A549 (cell line): ENCODE measurements around the gene TNIK. TPM values are rescaled to one million over a fixed set of nuclear protein-coding genes. Genes with fewer than 3 reads are reported as not detected.

ENCODE experiments used
- ATAC-seq, 2 experiments: fragments of 200-7000 bp in 1 of 2; fragments of >200 bp in 1 of 2; cut with Nextera tagmentation in 1 of 2; cut with Tn5 transposase in 1 of 2; 3 replicates each; pipeline versions ENCODE4 v1.8.0 to v1.9.1; 2018 to 2020; ENCODE audit warnings: mild to moderate bottlenecking in 1 of 2, moderate library complexity in 1 of 2
- CTCF ChIA-PET: fragments of 300-600 bp; sonication (Branson Sonifier 250); formaldehyde crosslinking; extraction: SDS; loops from one replicate; lab custom pipeline; 2021; ENCODE audit warnings: antibody characterized with exemption, inconsistent platforms; lab: Yijun Ruan, JAX
- POLR2A ChIA-PET: fragments of 350-600 bp; formaldehyde crosslinking; extraction: SDS; loops from one replicate; lab custom pipeline; 2021; ENCODE audit warnings: antibody characterized with exemption, inconsistent platforms; lab: Yijun Ruan, JAX
- DNase-seq, 2 experiments: peaks; one replicate each; pipeline versions ENCODE4 v3.0.0 to v3.0.0-alpha.2; 2011 to 2016; ENCODE audit warnings: low read depth in 1 of 2, low spot score in 1 of 2
- FAIRE-seq: peaks from 2 replicates; lab custom pipeline; 2011; peaks lifted over from hg19 to GRCh38; lab: Jason Lieb, UNC
- H3K27ac ChIP-seq, 2 experiments: fragments of >200 bp; sonication (Bioruptor Twin); formaldehyde crosslinking; 3 replicates each; pipeline ENCODE4 v1.5.1; 2016 to 2017
- H3K4me1 ChIP-seq: fragments of >200 bp; sonication (Bioruptor Twin); formaldehyde crosslinking; 3 replicates; pipeline ENCODE4 v1.6.1; 2016
- H3K4me2 ChIP-seq: fragments of >200 bp; sonication (Bioruptor Twin); formaldehyde crosslinking; 3 replicates; pipeline ENCODE4 v1.6.1; 2016
- H3K4me3 ChIP-seq: fragments of >200 bp; sonication (Bioruptor Twin); formaldehyde crosslinking; 3 replicates; pipeline ENCODE4 v1.5.1; 2016
- H3K9me3 ChIP-seq: fragments of >200 bp; sonication (Bioruptor Twin); formaldehyde crosslinking; 3 replicates; pipeline ENCODE4 v1.6.1; 2016
- CBX8 ChIP-seq: fragments of 200-600 bp; sonication (generic); IDR thresholded peaks from 2 replicates; pipeline ENCODE4 v1.6.1; 2016
- CEBPB ChIP-seq, 2 experiments: fragments of >200 bp in 1 of 2; sonication (Bioruptor Twin) in 1 of 2; formaldehyde crosslinking in 1 of 2; IDR thresholded peaks; 2 replicates each; pipeline ENCODE4 v1.6.1; 2012 to 2016
- CTCF ChIP-seq: fragments of >200 bp; sonication (Bioruptor Twin); formaldehyde crosslinking; IDR thresholded peaks from 3 replicates; pipeline ENCODE4 v1.5.1; 2016
- HES2 ChIP-seq: fragments of >200 bp; sonication (Bioruptor Twin); formaldehyde crosslinking; IDR thresholded peaks from 2 replicates; pipeline ENCODE4 v1.6.1; 2016
- JUN ChIP-seq, 2 experiments: fragments of >200 bp; sonication (Bioruptor Twin); formaldehyde crosslinking; IDR thresholded peaks; 2 replicates in 1 of 2; 3 replicates in 1 of 2; pipeline ENCODE4 v1.6.1; 2016 to 2017
- JUNB ChIP-seq: fragments of >200 bp; sonication (Bioruptor Twin); formaldehyde crosslinking; IDR thresholded peaks from 2 replicates; pipeline ENCODE4 v1.6.1; 2016
- MYC ChIP-seq: IDR thresholded peaks from 2 replicates; pipeline ENCODE4 v1.6.1; 2012; ENCODE audit warnings: mild to moderate bottlenecking, inconsistent platforms, low read length, improper control_type of control experiment, borderline replicate concordance
- POLR2A ChIP-seq: IDR thresholded peaks from 2 replicates; pipeline ENCODE4 v1.6.1; 2012; ENCODE audit warnings: mild to moderate bottlenecking, low read length
- RAD21 ChIP-seq, 2 experiments: fragments of >200 bp in 1 of 2; sonication (Bioruptor Twin) in 1 of 2; formaldehyde crosslinking in 1 of 2; IDR thresholded peaks in 1 of 2; conservative IDR thresholded peaks in 1 of 2; 2 replicates in 1 of 2; 3 replicates in 1 of 2; pipeline ENCODE4 v1.6.1; 2012 to 2018; ENCODE audit warnings: inconsistent platforms in 1 of 2
- RARB ChIP-seq: fragments of 250-450 bp; sonication (Bioruptor Pico); IDR thresholded peaks from 2 replicates; pipeline ENCODE4 v1.8.0; 2021; ENCODE audit warnings: mild to moderate bottlenecking, moderate library complexity
- RFX5 ChIP-seq: fragments of 450-650 bp; IDR thresholded peaks from 2 replicates; pipeline ENCODE4 v1.7.1; 2014; ENCODE audit warnings: antibody characterized with exemption, mild to moderate bottlenecking, moderate library complexity
- RNF2 ChIP-seq: fragments of 200-600 bp; sonication (generic); IDR thresholded peaks from 2 replicates; pipeline ENCODE4 v1.6.1; 2016; ENCODE audit warnings: low read depth, mild to moderate bottlenecking, antibody characterized with exemption, moderate library complexity, borderline replicate concordance
- SMC3 ChIP-seq: fragments of >200 bp; sonication (Bioruptor Twin); formaldehyde crosslinking; IDR thresholded peaks from 3 replicates; pipeline ENCODE4 v1.6.1; 2018; ENCODE audit warnings: inconsistent platforms
- ZC3H11A ChIP-seq: fragments of 450-650 bp; IDR thresholded peaks from 2 replicates; pipeline ENCODE4 v1.6.1; 2014; ENCODE audit warnings: antibody characterized with exemption, mild to moderate bottlenecking
- WGBS: methylation state at CpG from one replicate; pipeline ENCODE4 v1.1.6; 2017; ENCODE audit errors: missing lambda C conversion rate; 5-methylcytosine and 5-hydroxymethylcytosine counted together
- polyA plus RNA-seq, 4 experiments: library from polyadenylated mRNA; depleted of rRNA in 3 of 4; stranded (reverse); fragments of >200 nt; fragmentation: RNase III in 1 of 4; extraction: RNeasy Plus Mini Kit Qiagen cat#74134 plus additional on column Dnase treatment in 1 of 4; gene quantifications; 2 replicates in 3 of 4; 3 replicates in 1 of 4; pipeline ENCODE4 v1.2.3, GENCODE V29; 2011 to 2017
- TF ChIP-seq, protein P1 (sequence below): fragments of 200-600 bp; sonication (generic); IDR thresholded peaks from 2 replicates; pipeline ENCODE4 v1.6.1; 2016; ENCODE audit warnings: antibody characterized with exemption, mild to moderate bottlenecking, moderate library complexity
- TF ChIP-seq, protein P2 (sequence below): fragments of 450-650 bp; IDR thresholded peaks from 2 replicates; pipeline ENCODE4 v1.6.1; 2014; ENCODE audit warnings: antibody characterized with exemption
- TF ChIP-seq, protein P3 (sequence below): fragments of 250-450 bp; sonication (Bioruptor Pico); IDR thresholded peaks from 2 replicates; pipeline ENCODE4 v1.5.0; 2020; ENCODE audit warnings: low read depth, mild to moderate bottlenecking, moderate library complexity
- TF ChIP-seq, protein P4 (sequence below): fragments of 150-350 bp; IDR thresholded peaks from 2 replicates; pipeline ENCODE4 v1.6.1; 2014; ENCODE audit warnings: low read depth, mild to moderate bottlenecking, low read length

TNIK gene
- polyA plus RNA-seq, 2 of the 4 experiments (the other 2 are of a cell fraction), result 1.6 to 1.8 TPM

DNA sequence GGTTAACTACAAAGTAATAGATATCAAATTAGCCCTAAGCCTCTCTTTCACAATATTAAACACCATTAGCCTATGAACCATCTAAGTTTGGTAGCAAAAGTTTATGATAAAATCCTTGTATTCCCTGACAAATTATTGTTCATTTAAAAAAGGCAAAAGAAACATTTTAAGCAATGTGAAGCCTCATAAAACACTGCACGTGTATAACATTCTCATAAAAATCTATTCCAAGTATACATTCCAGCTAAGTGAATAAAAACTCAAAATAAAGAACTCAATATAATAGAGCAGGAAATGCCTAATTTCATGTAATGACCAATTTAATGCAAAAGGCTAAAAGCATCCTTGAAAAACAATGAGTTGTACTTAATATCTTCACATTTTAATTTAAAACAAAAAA is 27.7 kb downstream of the TNIK start (continued):
- TF ChIP-seq CEBPB (IDR thresholded peaks at IDR 0.05) (no peak), SMC3 (no peak), RARB (no peak), HES2 (no peak)

DNA sequence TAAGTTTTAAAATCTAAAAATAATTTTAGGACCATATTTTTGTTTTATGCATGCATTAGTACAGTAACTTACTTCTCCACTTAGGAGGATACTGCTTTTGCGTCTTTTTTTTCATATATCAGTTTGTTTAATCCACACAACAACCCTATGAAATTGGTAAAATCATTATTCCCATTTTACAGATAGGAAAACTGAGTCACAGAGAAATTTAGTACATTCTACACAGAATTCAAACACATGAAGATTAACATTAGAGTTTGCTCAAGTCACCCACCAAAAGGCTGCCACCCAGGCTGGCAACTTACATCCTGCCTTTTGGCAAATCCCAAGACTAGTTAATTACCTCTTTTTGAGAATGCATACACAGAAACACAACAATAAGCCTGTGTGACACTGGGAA is 28.7 kb downstream of the TNIK start:
- ATAC-seq, result no peak
- Histone ChIP-seq H3K4me3 (no peak overlapping the region), H3K9me3 (no peaks in the 10 kb centered on the region), H3K4me2 (no peak overlapping the region), H3K4me1 (no peaks in the 10 kb centered on the region), H3K27ac (no peak overlapping the region)
- 73% methylated on average over 1 of the region's 1 CpG for WGBS
- no peak for DNase-seq
- no peak for FAIRE-seq
- TF ChIP-seq RNF2, result no peak
- TF ChIP-seq JUN (IDR thresholded peaks at IDR 0.05), result no peak
- TF ChIP-seq, protein P1, sequence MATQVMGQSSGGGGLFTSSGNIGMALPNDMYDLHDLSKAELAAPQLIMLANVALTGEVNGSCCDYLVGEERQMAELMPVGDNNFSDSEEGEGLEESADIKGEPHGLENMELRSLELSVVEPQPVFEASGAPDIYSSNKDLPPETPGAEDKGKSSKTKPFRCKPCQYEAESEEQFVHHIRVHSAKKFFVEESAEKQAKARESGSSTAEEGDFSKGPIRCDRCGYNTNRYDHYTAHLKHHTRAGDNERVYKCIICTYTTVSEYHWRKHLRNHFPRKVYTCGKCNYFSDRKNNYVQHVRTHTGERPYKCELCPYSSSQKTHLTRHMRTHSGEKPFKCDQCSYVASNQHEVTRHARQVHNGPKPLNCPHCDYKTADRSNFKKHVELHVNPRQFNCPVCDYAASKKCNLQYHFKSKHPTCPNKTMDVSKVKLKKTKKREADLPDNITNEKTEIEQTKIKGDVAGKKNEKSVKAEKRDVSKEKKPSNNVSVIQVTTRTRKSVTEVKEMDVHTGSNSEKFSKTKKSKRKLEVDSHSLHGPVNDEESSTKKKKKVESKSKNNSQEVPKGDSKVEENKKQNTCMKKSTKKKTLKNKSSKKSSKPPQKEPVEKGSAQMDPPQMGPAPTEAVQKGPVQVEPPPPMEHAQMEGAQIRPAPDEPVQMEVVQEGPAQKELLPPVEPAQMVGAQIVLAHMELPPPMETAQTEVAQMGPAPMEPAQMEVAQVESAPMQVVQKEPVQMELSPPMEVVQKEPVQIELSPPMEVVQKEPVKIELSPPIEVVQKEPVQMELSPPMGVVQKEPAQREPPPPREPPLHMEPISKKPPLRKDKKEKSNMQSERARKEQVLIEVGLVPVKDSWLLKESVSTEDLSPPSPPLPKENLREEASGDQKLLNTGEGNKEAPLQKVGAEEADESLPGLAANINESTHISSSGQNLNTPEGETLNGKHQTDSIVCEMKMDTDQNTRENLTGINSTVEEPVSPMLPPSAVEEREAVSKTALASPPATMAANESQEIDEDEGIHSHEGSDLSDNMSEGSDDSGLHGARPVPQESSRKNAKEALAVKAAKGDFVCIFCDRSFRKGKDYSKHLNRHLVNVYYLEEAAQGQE, result no peak
- no peak for TF ChIP-seq CBX8
- TF ChIP-seq CTCF, result no peak
- TF ChIP-seq RFX5, result no peak
- no peak for TF ChIP-seq MYC
- no peak for TF ChIP-seq JUNB
- no peak for TF ChIP-seq ZC3H11A
- TF ChIP-seq, protein P2, sequence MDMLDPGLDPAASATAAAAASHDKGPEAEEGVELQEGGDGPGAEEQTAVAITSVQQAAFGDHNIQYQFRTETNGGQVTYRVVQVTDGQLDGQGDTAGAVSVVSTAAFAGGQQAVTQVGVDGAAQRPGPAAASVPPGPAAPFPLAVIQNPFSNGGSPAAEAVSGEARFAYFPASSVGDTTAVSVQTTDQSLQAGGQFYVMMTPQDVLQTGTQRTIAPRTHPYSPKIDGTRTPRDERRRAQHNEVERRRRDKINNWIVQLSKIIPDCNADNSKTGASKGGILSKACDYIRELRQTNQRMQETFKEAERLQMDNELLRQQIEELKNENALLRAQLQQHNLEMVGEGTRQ, result no peak
- POLR2A ChIA-PET, result no interaction called here
- CTCF ChIA-PET, result no interaction called here

DNA sequence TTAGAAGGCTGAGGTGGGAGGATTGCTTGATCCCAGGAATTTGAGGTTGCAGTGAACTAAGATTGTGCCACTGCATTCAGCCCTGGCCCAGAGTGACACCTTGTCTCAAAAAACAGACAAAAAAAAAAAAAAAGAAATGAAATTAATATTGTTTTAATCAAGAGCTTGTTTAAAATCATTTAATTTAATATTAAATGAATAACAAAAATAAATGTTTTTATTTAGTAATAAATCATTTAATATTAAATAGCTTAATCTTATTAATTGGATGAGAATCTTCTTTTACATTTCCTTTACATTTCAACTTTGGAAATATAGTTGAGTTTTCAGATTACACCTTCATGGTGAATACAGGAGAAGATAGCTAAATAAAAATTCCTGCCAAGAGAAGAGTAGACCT is 29.7 kb downstream of the TNIK start:
- TF ChIP-seq, protein P3, sequence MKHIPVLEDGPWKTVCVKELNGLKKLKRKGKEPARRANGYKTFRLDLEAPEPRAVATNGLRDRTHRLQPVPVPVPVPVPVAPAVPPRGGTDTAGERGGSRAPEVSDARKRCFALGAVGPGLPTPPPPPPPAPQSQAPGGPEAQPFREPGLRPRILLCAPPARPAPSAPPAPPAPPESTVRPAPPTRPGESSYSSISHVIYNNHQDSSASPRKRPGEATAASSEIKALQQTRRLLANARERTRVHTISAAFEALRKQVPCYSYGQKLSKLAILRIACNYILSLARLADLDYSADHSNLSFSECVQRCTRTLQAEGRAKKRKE, result no peak
- TF ChIP-seq RAD21 (conservative IDR thresholded peaks at IDR 0.05 in 1 of 2, IDR thresholded peaks at IDR 0.05 in 1 of 2) (no peak), POLR2A (no peak)
- TF ChIP-seq, protein P4, sequence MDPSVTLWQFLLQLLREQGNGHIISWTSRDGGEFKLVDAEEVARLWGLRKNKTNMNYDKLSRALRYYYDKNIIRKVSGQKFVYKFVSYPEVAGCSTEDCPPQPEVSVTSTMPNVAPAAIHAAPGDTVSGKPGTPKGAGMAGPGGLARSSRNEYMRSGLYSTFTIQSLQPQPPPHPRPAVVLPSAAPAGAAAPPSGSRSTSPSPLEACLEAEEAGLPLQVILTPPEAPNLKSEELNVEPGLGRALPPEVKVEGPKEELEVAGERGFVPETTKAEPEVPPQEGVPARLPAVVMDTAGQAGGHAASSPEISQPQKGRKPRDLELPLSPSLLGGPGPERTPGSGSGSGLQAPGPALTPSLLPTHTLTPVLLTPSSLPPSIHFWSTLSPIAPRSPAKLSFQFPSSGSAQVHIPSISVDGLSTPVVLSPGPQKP, result no peak
- TF ChIP-seq, protein P2, result no peak
- DNase-seq, result no peak
- no peak for FAIRE-seq
- ChIA-PET CTCF (no interaction called here), POLR2A (no interaction called here)
- no peak overlapping the region for H3K27ac ChIP-seq
- H3K4me3 ChIP-seq, result no peak overlapping the region
- H3K4me1 ChIP-seq, result no peaks in the 10 kb centered on the region
- ATAC-seq, result no peak
- no peaks in the 10 kb centered on the region for H3K9me3 ChIP-seq
- no peak overlapping the region for H3K4me2 ChIP-seq
